Natural killer cell (primary cell): ENCODE results near the gene HCFC1. TPM values are rescaled to one million over a fixed set of nuclear protein-coding genes. Genes with fewer than 3 reads are reported as not detected.
A peak's percentile ranks its signal among the peaks of the same experiment; 100 is the strongest.

Experiments used
- ATAC-seq, 3 donors: fragments of 150-1000 bp in 2 of 3; fragments of 200-7000 bp in 1 of 3; cut with Tn5 transposase; 1 replicate in 1 of 3; 2 replicates in 2 of 3; pipeline ENCODE4 v1.10.0; 2021; ENCODE audit warnings: mild to moderate bottlenecking in 2 of 3, moderate library complexity in 2 of 3
- DNase-seq, 2 donors: peaks; one replicate each; pipeline versions ENCODE4 v3.0.0 to v3.0.0-alpha.2; 2013 to 2021; ENCODE audit warnings: mixed read lengths in 1 of 2
- H3K27ac ChIP-seq: one replicate; pipeline ENCODE4 v1.5.1; 2013; ENCODE audit warnings: mild to moderate bottlenecking, low read length
- H3K27me3 ChIP-seq: one replicate; pipeline ENCODE4 v1.6.1; 2013; ENCODE audit warnings: low read length; ENCODE audit not compliant: control insufficient read depth, insufficient read depth
- H3K36me3 ChIP-seq: one replicate; pipeline ENCODE4 v1.6.1; 2013; ENCODE audit warnings: low read length; ENCODE audit not compliant: control insufficient read depth, insufficient read depth
- H3K4me1 ChIP-seq: one replicate; pipeline ENCODE4 v1.6.1; 2013; ENCODE audit warnings: low read length; ENCODE audit not compliant: control insufficient read depth, insufficient read depth
- H3K4me3 ChIP-seq: one replicate; pipeline ENCODE4 v1.5.1; 2013; ENCODE audit warnings: low read length
- H3K9me3 ChIP-seq: one replicate; pipeline ENCODE4 v1.6.1; 2013; ENCODE audit warnings: low read length; ENCODE audit not compliant: control insufficient read depth, insufficient read depth
- H3K27ac Mint-ChIP-seq, 2 donors: one replicate each; pipeline ENCODE4 v1.8.0; 2022; ENCODE audit warnings: mild to moderate bottlenecking in 2 of 2, mixed read lengths in 2 of 2, moderate library complexity in 1 of 2
- H3K27me3 Mint-ChIP-seq, 2 donors: one replicate each; pipeline ENCODE4 v1.8.0; 2022; ENCODE audit warnings: low read depth in 2 of 2, mixed read lengths in 2 of 2
- H3K36me3 Mint-ChIP-seq: one replicate; pipeline ENCODE4 v1.8.0; 2022; ENCODE audit warnings: mixed read lengths
- H3K4me1 Mint-ChIP-seq, 2 donors: one replicate each; pipeline ENCODE4 v1.8.0; 2022; ENCODE audit warnings: mixed read lengths in 2 of 2
- H3K4me3 Mint-ChIP-seq: one replicate; pipeline ENCODE4 v1.8.0; 2022; ENCODE audit warnings: mild to moderate bottlenecking, moderate library complexity, mixed read lengths
- H3K9me3 Mint-ChIP-seq, 2 donors: one replicate each; pipeline ENCODE4 v1.8.0; 2022; ENCODE audit warnings: mixed read lengths in 2 of 2
- CTCF ChIP-seq: fragments of 200-600 bp; IDR thresholded peaks from one replicate; pipeline ENCODE4 v1.8.0; 2022; ENCODE audit warnings: antibody characterized with exemption
- WGBS: methylation state at CpG from one replicate; pipeline ENCODE4 v1.1.7; 2013; ENCODE audit warnings: missing lambda C conversion rate; ENCODE audit not compliant: insufficient coverage; 5-methylcytosine and 5-hydroxymethylcytosine counted together
- intact Hi-C: fragments of 100-400 bp; cut with micrococcal nuclease; formaldehyde crosslinking; loops from one replicate; pipeline ENCODE4 v1.14.2; 2022
- total RNA-seq, 4 donors: library from RNA; stranded (reverse); fragments of 120-200 nt in 1 of 4; gene quantifications; one replicate each; pipeline versions ENCODE4 v1.2.3 to v1.2.4, GENCODE V29; 2013 to 2022

HCFC1 gene
- total RNA-seq, 3 donors from 2014 or later (not counting 1 experiment from before 2014, with no cell fraction given): 65.2 to 76.7 (median 67.5) TPM

GRCh38 chrX:153924149-153924861 lies 47.3 kb downstream of the HCFC1 start:
- ATAC-seq (no peak), DNase-seq (peak in 1 of 2 donors; percentile 75)
- peaks cover 79% of the 10 kb centered on the region for H3K4me1 ChIP-seq
- H3K27me3 ChIP-seq: no peaks in the 10 kb centered on the region
- H3K27ac ChIP-seq: peak overlapping the region; percentile 83
- Mint-ChIP-seq H3K9me3 (no peaks in the 10 kb centered on the region), H3K4me1 (peaks cover 35 to 56% of the 10 kb centered on the region in 2 donors), H3K27me3 (no peaks in the 10 kb centered on the region), H3K4me3 (peak overlapping the region; percentile 90), H3K27ac (peak overlapping the region; percentile 91 to 96), H3K36me3 (no peaks in the 10 kb centered on the region)
- H3K36me3 ChIP-seq: peaks cover 13% of the 10 kb centered on the region
- 3% methylated on average over 14 of the region's 14 CpGs for WGBS
- TF ChIP-seq CTCF: no peak
- peak overlapping the region; percentile 73 for H3K4me3 ChIP-seq
- intact Hi-C loops: loop anchor here (1.0 to 10.0 kb wide), 2 partner anchors 23 to 170 kb away; partner anchors contain the start of gene MECP2
- H3K9me3 ChIP-seq: no peaks in the 10 kb centered on the region

- H3K4me1 Mint-ChIP-seq: peaks cover 31 to 51% of the 10 kb centered on the region in 2 donors
- H3K9me3 Mint-ChIP-seq: no peaks in the 10 kb centered on the region
- no peaks in the 10 kb centered on the region for H3K27me3 Mint-ChIP-seq
- Histone ChIP-seq H3K9me3 (no peaks in the 10 kb centered on the region), H3K4me1 (peaks cover 69% of the 10 kb centered on the region), H3K27me3 (no peaks in the 10 kb centered on the region), H3K4me3 (no peak overlapping the region), H3K27ac (peak overlapping the region; percentile 25), H3K36me3 (peaks cover 21% of the 10 kb centered on the region)
- TF ChIP-seq CTCF: no peak
- WGBS: 44% methylated on average over 25 of the region's 25 CpGs
- no peak for ATAC-seq
- no peaks in the 10 kb centered on the region for H3K36me3 Mint-ChIP-seq
- H3K4me3 Mint-ChIP-seq: peak overlapping the region; percentile 90
- peak in 1 of 2 donors; percentile 36 for DNase-seq
- peak overlapping the region; percentile 91 to 96 for H3K27ac Mint-ChIP-seq
- intact Hi-C loops: loop anchor here (10.0 kb wide), 1 partner anchor 172 kb away; the partner anchor contains the start of gene MECP2
Measured at GRCh38 chrX:153922932-153923857, 48.4 kb downstream of the HCFC1 start.

GRCh38 chrX:153921511-153922446 lies 49.8 kb downstream of the HCFC1 start:
- peak overlapping the region; percentile 30 for H3K27ac ChIP-seq
- Mint-ChIP-seq H3K4me3 (peak overlapping the region; percentile 73), H3K27ac (peak overlapping the region; percentile 91 to 96), H3K27me3 (no peaks in the 10 kb centered on the region), H3K4me1 (peaks cover 30 to 39% of the 10 kb centered on the region in 2 donors), H3K36me3 (no peaks in the 10 kb centered on the region), H3K9me3 (no peaks in the 10 kb centered on the region)
- WGBS: 63% methylated on average over 37 of the region's 40 CpGs
- peaks cover 59% of the 10 kb centered on the region for H3K4me1 ChIP-seq
- peaks cover 30% of the 10 kb centered on the region for H3K36me3 ChIP-seq
- DNase-seq (peak in 1 of 2 donors; percentile 29), ATAC-seq (no peak)
- H3K27me3 ChIP-seq: no peaks in the 10 kb centered on the region
- TF ChIP-seq CTCF: no peak
- no peaks in the 10 kb centered on the region for H3K9me3 ChIP-seq
- H3K4me3 ChIP-seq: peak overlapping the region; percentile 3
- intact Hi-C loops: loop anchor here (10.0 kb wide), 1 partner anchor 173 kb away; the partner anchor contains the start of gene MECP2
